Suppressor macrophage treated with lipopolysaccharide for 4 hours (primary cell): Measurements from ENCODE around the gene SMOC1.

Experiments
- DNase-seq: peaks from one replicate; pipeline ENCODE4 v3.0.0-alpha.2; 2020

The SMOC1 gene

GRCh38 chr14:69879175-69880043, at the start of gene SMOC1:
SMOC1 (plus strand) TSS chr14:69879416; CDS start chr14:69879679, 263 bp downstream.
- peak; percentile 7 for DNase-seq

- DNase-seq = no peak
Measured at GRCh38 chr14:69838881-69839416, 40.3 kb upstream of the SMOC1 start.

- DNase-seq = no peak
Measured at GRCh38 chr14:69839661-69840060, 39.6 kb upstream of the SMOC1 start.

GRCh38 chr14:69841656-69842055, 37.6 kb upstream of the SMOC1 start:
- no peak for DNase-seq

GRCh38 chr14:69842686-69843420, 36.4 kb upstream of the SMOC1 start:
- DNase-seq = no peak

GRCh38 chr14:69844171-69844570, 35.0 kb upstream of the SMOC1 start:
- DNase-seq = no peak

- no peak for DNase-seq
Measured at GRCh38 chr14:69845050-69845581, 34.1 kb upstream of the SMOC1 start.

- DNase-seq = no peak
Measured at GRCh38 chr14:69845787-69846186, 33.4 kb upstream of the SMOC1 start.

- DNase-seq = no peak
Measured at GRCh38 chr14:69848156-69848555, 31.1 kb upstream of the SMOC1 start.

GRCh38 chr14:69848903-69849391, 30.3 kb upstream of the SMOC1 start:
- DNase-seq = no peak

- DNase-seq = no peak
Measured at GRCh38 chr14:69850086-69850735, 29.0 kb upstream of the SMOC1 start.

GRCh38 chr14:69850736-69851112, 28.5 kb upstream of the SMOC1 start:
- DNase-seq = no peak

GRCh38 chr14:69852531-69853321, 26.5 kb upstream of the SMOC1 start:
- no peak for DNase-seq

GRCh38 chr14:69853774-69854173, 25.4 kb upstream of the SMOC1 start:
- DNase-seq = no peak

- DNase-seq = no peak
Measured at GRCh38 chr14:69854598-69854997, 24.6 kb upstream of the SMOC1 start.

GRCh38 chr14:69855180-69855832, 23.9 kb upstream of the SMOC1 start:
- no peak for DNase-seq

GRCh38 chr14:69858801-69859200, 20.4 kb upstream of the SMOC1 start:
- no peak for DNase-seq

GRCh38 chr14:69859591-69859990, 19.6 kb upstream of the SMOC1 start:
- DNase-seq = no peak

GRCh38 chr14:69860221-69860620, 19.0 kb upstream of the SMOC1 start:
- DNase-seq = no peak

- DNase-seq = no peak
Measured at GRCh38 chr14:69861025-69861569, 18.1 kb upstream of the SMOC1 start.

GRCh38 chr14:69863083-69863482, 16.1 kb upstream of the SMOC1 start:
- DNase-seq = no peak
